Measurements from ENCODE around the gene BCR. TPM values are rescaled to one million over a fixed set of nuclear protein-coding genes. Genes with fewer than 3 reads are reported as not detected.
A peak's percentile ranks its signal among the peaks of the same experiment; 100 is the strongest.

Gene BCR
- total and polyA plus RNA-seq, 10 donors = 15.2 to 64.8 (median 50.7) TPM

DNA sequence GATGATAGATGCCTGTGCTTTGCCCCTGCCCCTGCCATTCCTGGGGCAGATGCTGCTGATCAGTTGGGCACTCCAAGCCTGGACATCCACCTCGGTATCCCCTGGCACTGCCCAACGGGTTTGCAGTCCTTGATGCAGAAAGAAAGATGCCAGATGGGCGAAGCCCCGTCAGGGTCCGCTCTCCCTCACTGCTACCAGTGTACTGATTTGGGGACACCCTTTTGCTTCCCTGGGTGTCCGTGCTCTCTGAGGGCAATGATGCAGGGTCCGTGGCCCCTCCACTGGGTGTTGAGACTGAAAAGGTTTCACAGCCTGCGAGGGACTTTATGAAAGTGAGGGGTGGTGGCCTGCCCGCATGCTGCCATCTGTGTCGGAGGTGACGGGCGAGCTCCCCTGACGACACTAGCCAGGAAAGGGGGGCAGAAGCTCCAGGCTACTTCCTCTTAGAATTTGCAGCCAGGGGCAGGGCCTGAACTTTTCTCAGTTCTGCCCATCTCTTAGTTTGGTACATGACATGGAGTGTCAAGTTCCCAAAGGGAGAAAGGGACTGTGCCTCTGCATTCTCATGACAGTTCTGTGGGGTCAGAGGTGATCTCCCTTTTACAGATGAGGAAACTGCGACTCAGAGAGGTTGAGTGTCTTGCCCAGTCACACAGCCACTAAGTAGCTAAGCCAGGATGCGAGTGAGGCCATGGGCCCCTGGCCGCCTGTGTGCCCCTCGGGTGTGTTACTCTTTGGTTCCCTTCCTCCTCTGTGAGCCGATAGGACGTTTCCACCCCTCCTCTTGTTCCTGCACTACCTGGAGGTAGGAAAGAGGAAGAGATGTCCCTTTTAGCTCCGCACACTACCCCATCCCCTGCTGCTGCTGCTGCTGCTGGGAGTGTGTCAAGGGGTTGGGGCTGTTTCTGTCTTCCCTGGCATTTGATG lies 96.6 kb downstream of the BCR start:
- no peaks in the 10 kb centered on the region for H3K27me3 ChIP-seq (replicated peaks in 1 of 7)
- 68 to 86% (median 70%) methylated on average over 11 to 20 of the region's 20 CpGs for WGBS, 5 donors
- H3K4me1 ChIP-seq = peaks cover 5 to 53% (median 21%) of the 10 kb centered on the region in 6 donors
- H3K4me3 ChIP-seq = no peak overlapping the region
- no peaks in the 10 kb centered on the region for H3K9me3 ChIP-seq
- TF ChIP-seq POLR2AphosphoS5 (IDR thresholded peaks at IDR 0.05) (peak in 1 of 3 donors; percentile 21), POLR2A (IDR thresholded peaks at IDR 0.05) (no peak)
- intact Hi-C loops (cut with DNase I; ENCODE audit: low total_unique reads) = loop anchor here (10.0 kb wide), 1 partner anchor 52 kb away; no protein-coding TSS in a partner anchor
- H3K27ac ChIP-seq = peak overlapping the region in 2 of 8 donors; percentile 0 to 77
- no peak for DNase-seq
- H3K36me3 ChIP-seq = peaks cover 0 to 95% (median 42%) of the 10 kb centered on the region in 6 donors

DNA sequence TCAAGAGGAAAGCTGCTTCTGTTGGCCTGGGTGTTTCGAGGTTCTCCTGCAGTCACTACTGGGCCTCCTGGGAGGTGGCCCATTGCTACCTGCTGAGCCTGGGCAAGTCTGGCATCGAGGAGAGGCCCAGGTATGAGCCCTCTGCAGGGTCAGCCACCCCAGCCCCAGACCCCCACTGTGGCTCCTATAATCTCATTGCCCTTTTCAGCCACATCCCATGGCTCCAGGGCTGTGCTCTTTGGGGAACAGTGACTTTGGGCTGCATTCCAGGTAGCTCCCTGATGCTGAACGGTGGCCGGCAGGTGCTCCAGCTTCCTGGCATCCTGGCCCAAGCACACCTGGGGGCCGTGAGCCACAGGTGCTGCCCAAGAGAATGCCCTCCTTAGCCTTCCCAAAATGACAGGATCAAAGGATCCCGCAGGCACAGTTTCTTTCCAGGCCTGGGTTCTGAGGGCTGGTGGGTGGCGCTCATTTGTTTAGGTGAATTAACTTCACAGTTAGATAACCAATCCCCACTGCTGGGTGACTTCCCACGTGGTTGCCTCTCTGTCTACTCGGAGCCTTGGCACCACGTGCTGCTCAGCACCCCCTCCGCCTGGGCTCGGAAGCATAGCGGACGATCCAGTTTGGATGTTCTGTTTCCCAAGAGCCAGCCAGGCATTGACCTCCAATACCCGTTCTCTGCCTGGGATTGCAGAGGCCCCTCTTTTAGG lies 97.4 kb downstream of the BCR start:
- Histone ChIP-seq H3K4me3 (no peak overlapping the region), H3K36me3 (peaks cover 0 to 94% (median 36%) of the 10 kb centered on the region in 6 donors), H3K27ac (peak overlapping the region in 3 of 8 donors; percentile 0 to 77 (median 58)), H3K4me1 (peaks cover 7 to 61% (median 26%) of the 10 kb centered on the region in 6 donors), H3K27me3 (replicated peaks in 1 of 7) (no peaks in the 10 kb centered on the region), H3K9me3 (no peaks in the 10 kb centered on the region)
- WGBS, 5 donors = 91 to 96% (median 92%) methylated on average over 9 to 15 of the region's 15 CpGs
- TF ChIP-seq POLR2A (IDR thresholded peaks at IDR 0.05) (no peak), POLR2AphosphoS5 (IDR thresholded peaks at IDR 0.05) (peak in 1 of 3 donors; percentile 13)
- intact Hi-C loops (cut with DNase I; ENCODE audit: low total_unique reads) = loop anchor here (10.0 kb wide), 1 partner anchor 53 kb away; no protein-coding TSS in a partner anchor
- no peak for DNase-seq

DNA sequence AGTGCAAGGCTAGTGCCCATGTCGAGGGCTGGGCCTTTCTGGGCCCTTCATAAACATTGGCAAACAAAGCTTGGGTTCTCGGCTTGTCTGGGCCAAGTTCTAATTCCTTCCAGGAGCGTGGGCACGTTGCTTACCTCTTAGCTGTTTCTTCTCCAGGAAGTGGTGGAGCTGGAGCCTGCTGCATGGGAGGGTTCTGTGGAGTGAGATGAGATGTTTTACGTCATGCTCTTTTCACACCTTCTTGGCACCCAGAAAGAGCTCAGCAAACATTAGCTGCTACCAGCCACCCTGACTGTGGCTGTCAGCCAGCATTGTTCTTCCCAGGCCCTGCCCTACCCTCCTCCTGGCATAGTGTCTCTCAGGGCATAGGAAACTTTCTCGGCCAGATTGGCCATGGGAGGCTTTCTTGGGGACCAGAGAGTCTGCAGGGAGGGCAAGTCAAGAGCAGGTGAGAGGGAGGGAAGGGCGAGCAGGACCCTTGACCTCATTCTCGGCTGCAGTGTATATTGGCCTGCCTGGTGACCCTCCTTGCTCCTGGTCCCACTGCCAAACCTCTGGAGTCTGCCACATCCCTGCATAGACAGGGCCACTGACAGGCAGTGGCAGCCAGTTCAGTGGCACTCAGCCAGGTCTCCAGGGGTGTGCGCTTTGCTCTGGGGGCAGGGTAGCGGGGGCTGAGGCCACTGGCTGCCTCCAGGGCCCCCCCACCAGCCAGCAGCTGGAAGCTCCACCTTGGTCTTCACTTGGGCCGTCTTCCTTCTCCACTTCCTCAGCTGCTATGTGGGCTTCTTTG lies 98.8 kb downstream of the BCR start:
- H3K27me3 ChIP-seq (replicated peaks in 1 of 7) = no peaks in the 10 kb centered on the region
- intact Hi-C loops (cut with DNase I; ENCODE audit: low total_unique reads) = loop anchor here (10.0 kb wide), 1 partner anchor 54 kb away; no protein-coding TSS in a partner anchor
- H3K4me1 ChIP-seq = peaks cover 7 to 63% (median 26%) of the 10 kb centered on the region in 6 donors
- H3K36me3 ChIP-seq = peaks cover 0 to 94% (median 32%) of the 10 kb centered on the region in 6 donors
- TF ChIP-seq, protein P1, sequence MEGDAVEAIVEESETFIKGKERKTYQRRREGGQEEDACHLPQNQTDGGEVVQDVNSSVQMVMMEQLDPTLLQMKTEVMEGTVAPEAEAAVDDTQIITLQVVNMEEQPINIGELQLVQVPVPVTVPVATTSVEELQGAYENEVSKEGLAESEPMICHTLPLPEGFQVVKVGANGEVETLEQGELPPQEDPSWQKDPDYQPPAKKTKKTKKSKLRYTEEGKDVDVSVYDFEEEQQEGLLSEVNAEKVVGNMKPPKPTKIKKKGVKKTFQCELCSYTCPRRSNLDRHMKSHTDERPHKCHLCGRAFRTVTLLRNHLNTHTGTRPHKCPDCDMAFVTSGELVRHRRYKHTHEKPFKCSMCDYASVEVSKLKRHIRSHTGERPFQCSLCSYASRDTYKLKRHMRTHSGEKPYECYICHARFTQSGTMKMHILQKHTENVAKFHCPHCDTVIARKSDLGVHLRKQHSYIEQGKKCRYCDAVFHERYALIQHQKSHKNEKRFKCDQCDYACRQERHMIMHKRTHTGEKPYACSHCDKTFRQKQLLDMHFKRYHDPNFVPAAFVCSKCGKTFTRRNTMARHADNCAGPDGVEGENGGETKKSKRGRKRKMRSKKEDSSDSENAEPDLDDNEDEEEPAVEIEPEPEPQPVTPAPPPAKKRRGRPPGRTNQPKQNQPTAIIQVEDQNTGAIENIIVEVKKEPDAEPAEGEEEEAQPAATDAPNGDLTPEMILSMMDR (IDR thresholded peaks at IDR 0.05 in 8 of 11, conservative IDR thresholded peaks at IDR 0.05 in 3 of 11) = no peak
- TF ChIP-seq POLR2AphosphoS5 (IDR thresholded peaks at IDR 0.05) = peak in 2 of 3 donors; percentile 21 to 37
- H3K4me3 ChIP-seq = no peak overlapping the region
- H3K9me3 ChIP-seq = no peaks in the 10 kb centered on the region
- DNase-seq = no peak
- H3K27ac ChIP-seq = peak overlapping the region in 4 of 8 donors; percentile 38 to 77 (median 58)
- 70 to 76% (median 74%) methylated on average over 11 of the region's 11 CpGs for WGBS, 5 donors

DNA sequence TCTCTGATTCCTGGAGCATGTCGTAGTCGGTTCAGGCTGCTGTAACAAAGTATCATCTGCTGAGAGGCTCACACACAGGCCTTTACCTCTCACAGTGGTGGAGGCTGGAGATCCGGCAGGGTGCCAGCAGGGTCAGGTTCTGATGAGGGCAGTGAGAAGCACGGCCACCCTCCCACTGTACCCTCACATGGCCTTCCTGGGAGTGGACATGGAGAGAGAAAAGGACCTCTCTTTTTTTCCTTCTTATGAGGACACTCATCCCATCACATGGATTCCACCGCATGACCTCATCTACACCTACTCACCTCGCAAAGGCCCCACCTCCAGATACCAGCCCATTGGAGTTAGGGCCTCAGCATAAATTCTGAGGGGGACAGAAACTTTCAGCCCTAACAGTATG lies 99.5 kb downstream of the BCR start:
- no peak for TF ChIP-seq POLR2A (IDR thresholded peaks at IDR 0.05)
- H3K27ac ChIP-seq = peak overlapping the region in 3 of 8 donors; percentile 58 to 77 (median 59)
- intact Hi-C loops (cut with DNase I; ENCODE audit: low total_unique reads) = loop anchor here (2.0 to 10.0 kb wide), 2 partner anchors 55 to 101 kb away; no protein-coding TSS in a partner anchor
- H3K4me1 ChIP-seq = peaks cover 7 to 63% (median 26%) of the 10 kb centered on the region in 6 donors
- WGBS, 5 donors = 85 to 94% (median 86%) methylated on average over 6 of the region's 6 CpGs
- H3K4me3 ChIP-seq = no peak overlapping the region
- no peak for DNase-seq
- peaks cover 0 to 94% (median 29%) of the 10 kb centered on the region in 6 donors for H3K36me3 ChIP-seq
- H3K27me3 ChIP-seq (replicated peaks in 1 of 7) = no peaks in the 10 kb centered on the region
- H3K9me3 ChIP-seq = no peaks in the 10 kb centered on the region
